Testis (tissue), 3 donors: ENCODE measurements around the gene TMEM114. TPM values are rescaled to one million over a fixed set of nuclear protein-coding genes. Genes with fewer than 3 reads are reported as not detected.

ENCODE experiments used
- DNase-seq: peaks from one replicate; pipeline ENCODE4 v3.0.0-alpha.2; 2019
- H3K27ac ChIP-seq, 2 donors: fragments of 200-600 bp; sonication (generic); one replicate each; pipeline ENCODE4 v1.5.1; 2019
- H3K27me3 ChIP-seq: fragments of 200-600 bp; sonication (generic); one replicate; pipeline ENCODE4 v1.5.1; 2019
- H3K36me3 ChIP-seq: fragments of 200-600 bp; sonication (generic); one replicate; pipeline ENCODE4 v1.5.1; 2017; ENCODE audit warnings: low read depth; ENCODE audit errors: missing control alignments
- H3K4me1 ChIP-seq: fragments of 200-600 bp; sonication (generic); one replicate; pipeline ENCODE4 v1.5.1; 2019
- H3K4me3 ChIP-seq, 2 donors: fragments of 200-600 bp; sonication (generic); one replicate each; pipeline ENCODE4 v1.5.1; 2017 to 2019
- H3K9me3 ChIP-seq: fragments of 200-600 bp; sonication (generic); one replicate; pipeline ENCODE4 v1.5.1; 2017
- CTCF ChIP-seq, 3 experiments: fragments of 450-650 bp in 2 of 3; fragments of 200-600 bp in 1 of 3; sonication (generic) in 1 of 3; IDR thresholded peaks; one replicate each; pipeline ENCODE4 v1.5.1; 2016 to 2019; ENCODE audit warnings: antibody characterized with exemption in 3 of 3, mild to moderate bottlenecking in 2 of 3, moderate library complexity in 1 of 3
- POLR2A ChIP-seq: fragments of 450-650 bp; IDR thresholded peaks from one replicate; pipeline ENCODE4 v1.6.1; 2017; ENCODE audit warnings: antibody characterized with exemption, mild to moderate bottlenecking, moderate library complexity
- WGBS, 2 donors: methylation state at CpG; one replicate each; pipeline ENCODE4 v1.1.5; 2018; 5-methylcytosine and 5-hydroxymethylcytosine counted together
- intact Hi-C: fragments of 100-400 bp; cut with DNase I; formaldehyde crosslinking; loops from one replicate; pipeline ENCODE4 v1.15.1; 2023; ENCODE audit warnings: low total_unique reads
- polyA plus RNA-seq: library from polyadenylated mRNA; stranded (reverse); fragments of 350-450 nt; fragmentation: Illumina TruSeq; extraction: RNeasy Lipid Tissue Mini Kit (QIAGEN cat#74804); gene quantifications from one replicate; pipeline ENCODE4 v1.2.3, GENCODE V29; 2014; ENCODE audit warnings: low read depth, low replicate concordance; ENCODE audit not compliant: insufficient read depth
- total RNA-seq, 2 donors: library from RNA; depleted of rRNA; stranded (reverse); fragments of >200 nt; gene quantifications; one replicate each; pipeline ENCODE4 v1.2.3, GENCODE V29; 2016

The TMEM114 gene
- total and polyA plus RNA-seq, 3 donors from 2014 or later, result not detected

GRCh38 chr16:8583732-8584131, 6.6 kb downstream of the TMEM114 start:
- Histone ChIP-seq H3K27me3 (no peaks in the 10 kb centered on the region), H3K36me3 (no peaks in the 10 kb centered on the region), H3K4me3 (no peak overlapping the region), H3K9me3 (no peaks in the 10 kb centered on the region), H3K4me1 (no peaks in the 10 kb centered on the region), H3K27ac (no peak overlapping the region)
- TF ChIP-seq POLR2A, result no peak
- no peak for TF ChIP-seq CTCF (IDR thresholded peaks at IDR 0.05)
- 69 to 81% methylated on average over 4 of the region's 4 CpGs for WGBS, 2 donors
- intact Hi-C loops, result no loop called here
- DNase-seq, result no peak

GRCh38 chr16:8583199-8583598, 7.1 kb downstream of the TMEM114 start:
- intact Hi-C loops, result no loop called here
- H3K27me3 ChIP-seq, result no peaks in the 10 kb centered on the region
- WGBS, 2 donors, result 89 to 96% methylated on average over 3 of the region's 3 CpGs
- no peaks in the 10 kb centered on the region for H3K9me3 ChIP-seq
- H3K36me3 ChIP-seq, result no peaks in the 10 kb centered on the region
- H3K4me3 ChIP-seq, result no peak overlapping the region
- H3K4me1 ChIP-seq, result no peaks in the 10 kb centered on the region
- TF ChIP-seq POLR2A (no peak), CTCF (IDR thresholded peaks at IDR 0.05) (no peak)
- H3K27ac ChIP-seq, result no peak overlapping the region
- DNase-seq, result no peak

- Histone ChIP-seq H3K27me3 (no peaks in the 10 kb centered on the region), H3K4me3 (no peak overlapping the region), H3K9me3 (no peaks in the 10 kb centered on the region), H3K4me1 (no peaks in the 10 kb centered on the region), H3K36me3 (no peaks in the 10 kb centered on the region), H3K27ac (no peak overlapping the region)
- peak; percentile 23 for DNase-seq
- intact Hi-C loops, result no loop called here
- TF ChIP-seq POLR2A (no peak), CTCF (IDR thresholded peaks at IDR 0.05) (no peak)
- whole genome bisulfite sequencing, 2 donors, result 39 to 48% methylated on average over 6 of the region's 6 CpGs
Measured at GRCh38 chr16:8581831-8582580, 8.3 kb downstream of the TMEM114 start.

GRCh38 chr16:8579559-8579958, 10.8 kb downstream of the TMEM114 start:
- TF ChIP-seq POLR2A (no peak), CTCF (IDR thresholded peaks at IDR 0.05) (no peak)
- no peaks in the 10 kb centered on the region for H3K36me3 ChIP-seq
- DNase-seq, result no peak
- 83 to 90% methylated on average over 9 of the region's 9 CpGs for WGBS, 2 donors
- no peak overlapping the region for H3K27ac ChIP-seq
- H3K4me3 ChIP-seq, result no peak overlapping the region
- H3K4me1 ChIP-seq, result no peaks in the 10 kb centered on the region
- intact Hi-C loops, result no loop called here
- H3K9me3 ChIP-seq, result no peaks in the 10 kb centered on the region
- no peaks in the 10 kb centered on the region for H3K27me3 ChIP-seq

- intact Hi-C loops, result no loop called here
- H3K36me3 ChIP-seq, result no peaks in the 10 kb centered on the region
- no peak overlapping the region for H3K27ac ChIP-seq
- H3K9me3 ChIP-seq, result no peaks in the 10 kb centered on the region
- WGBS, 2 donors, result 72 to 78% methylated on average over 10 of the region's 10 CpGs
- H3K4me3 ChIP-seq, result no peak overlapping the region
- no peak for DNase-seq
- no peaks in the 10 kb centered on the region for H3K4me1 ChIP-seq
- H3K27me3 ChIP-seq, result no peaks in the 10 kb centered on the region
- no peak for TF ChIP-seq POLR2A
- TF ChIP-seq CTCF (IDR thresholded peaks at IDR 0.05), result no peak
Measured at GRCh38 chr16:8577678-8578304, 12.5 kb downstream of the TMEM114 start.
